OCI-LY1 (cell line): Measurements from ENCODE around the gene IMPDH2.

Source experiments
- EZH2 ChIP-seq: fragments of 200-600 bp; sonication (generic), shearing (Covaris generic); IDR thresholded peaks from 2 replicates; pipeline ENCODE4 v1.8.0; 2017; ENCODE audit warnings: borderline replicate concordance, mixed run types, mild to moderate bottlenecking, antibody characterized with exemption, low read length, moderate library complexity, mixed read lengths
- TF ChIP-seq, protein P1 (sequence below): fragments of 200-600 bp; sonication (generic), shearing (Covaris generic); IDR thresholded peaks from 2 replicates; pipeline ENCODE4 v1.5.1; 2017; ENCODE audit warnings: mild to moderate bottlenecking, antibody characterized with exemption, low read length, moderate library complexity, mixed read lengths

DNA sequence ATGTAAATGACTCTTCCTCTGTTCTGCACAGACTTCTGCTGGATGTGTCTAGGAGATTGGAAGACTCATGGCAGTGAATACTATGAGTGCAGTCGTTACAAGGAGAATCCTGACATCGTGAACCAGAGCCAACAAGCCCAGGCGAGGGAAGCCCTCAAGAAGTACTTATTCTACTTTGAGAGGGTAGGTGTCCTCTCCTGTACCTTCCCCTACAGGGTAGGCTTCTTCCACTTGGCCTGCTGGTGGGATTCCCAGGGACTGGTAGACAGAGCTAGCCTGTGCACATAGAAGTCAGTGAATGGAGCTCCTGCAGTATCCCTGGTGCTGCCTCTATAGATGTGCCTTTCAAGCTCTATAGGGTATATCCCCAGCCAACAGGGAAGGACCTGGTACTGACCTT is 49.7 kb downstream of the IMPDH2 start:
- TF ChIP-seq, protein P1, sequence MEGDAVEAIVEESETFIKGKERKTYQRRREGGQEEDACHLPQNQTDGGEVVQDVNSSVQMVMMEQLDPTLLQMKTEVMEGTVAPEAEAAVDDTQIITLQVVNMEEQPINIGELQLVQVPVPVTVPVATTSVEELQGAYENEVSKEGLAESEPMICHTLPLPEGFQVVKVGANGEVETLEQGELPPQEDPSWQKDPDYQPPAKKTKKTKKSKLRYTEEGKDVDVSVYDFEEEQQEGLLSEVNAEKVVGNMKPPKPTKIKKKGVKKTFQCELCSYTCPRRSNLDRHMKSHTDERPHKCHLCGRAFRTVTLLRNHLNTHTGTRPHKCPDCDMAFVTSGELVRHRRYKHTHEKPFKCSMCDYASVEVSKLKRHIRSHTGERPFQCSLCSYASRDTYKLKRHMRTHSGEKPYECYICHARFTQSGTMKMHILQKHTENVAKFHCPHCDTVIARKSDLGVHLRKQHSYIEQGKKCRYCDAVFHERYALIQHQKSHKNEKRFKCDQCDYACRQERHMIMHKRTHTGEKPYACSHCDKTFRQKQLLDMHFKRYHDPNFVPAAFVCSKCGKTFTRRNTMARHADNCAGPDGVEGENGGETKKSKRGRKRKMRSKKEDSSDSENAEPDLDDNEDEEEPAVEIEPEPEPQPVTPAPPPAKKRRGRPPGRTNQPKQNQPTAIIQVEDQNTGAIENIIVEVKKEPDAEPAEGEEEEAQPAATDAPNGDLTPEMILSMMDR: no peak
- no peak for TF ChIP-seq EZH2
